GM18868 (cell line): Measurements from ENCODE around the gene EVX2.

ENCODE experiments used
- ATAC-seq: cut with Tn5 transposase; IDR thresholded peaks from one replicate; pipeline ENCODE4 v1.9.1; 2021; ENCODE audit warnings: mild to moderate bottlenecking, moderate library complexity; ENCODE audit not compliant: unreplicated experiment

Gene EVX2

GRCh38 chr2:176109192-176109901, 25.6 kb upstream of the EVX2 start:
- no peak for ATAC-seq

GRCh38 chr2:176107731-176108181, 24.0 kb upstream of the EVX2 start:
- no peak for ATAC-seq

DNA sequence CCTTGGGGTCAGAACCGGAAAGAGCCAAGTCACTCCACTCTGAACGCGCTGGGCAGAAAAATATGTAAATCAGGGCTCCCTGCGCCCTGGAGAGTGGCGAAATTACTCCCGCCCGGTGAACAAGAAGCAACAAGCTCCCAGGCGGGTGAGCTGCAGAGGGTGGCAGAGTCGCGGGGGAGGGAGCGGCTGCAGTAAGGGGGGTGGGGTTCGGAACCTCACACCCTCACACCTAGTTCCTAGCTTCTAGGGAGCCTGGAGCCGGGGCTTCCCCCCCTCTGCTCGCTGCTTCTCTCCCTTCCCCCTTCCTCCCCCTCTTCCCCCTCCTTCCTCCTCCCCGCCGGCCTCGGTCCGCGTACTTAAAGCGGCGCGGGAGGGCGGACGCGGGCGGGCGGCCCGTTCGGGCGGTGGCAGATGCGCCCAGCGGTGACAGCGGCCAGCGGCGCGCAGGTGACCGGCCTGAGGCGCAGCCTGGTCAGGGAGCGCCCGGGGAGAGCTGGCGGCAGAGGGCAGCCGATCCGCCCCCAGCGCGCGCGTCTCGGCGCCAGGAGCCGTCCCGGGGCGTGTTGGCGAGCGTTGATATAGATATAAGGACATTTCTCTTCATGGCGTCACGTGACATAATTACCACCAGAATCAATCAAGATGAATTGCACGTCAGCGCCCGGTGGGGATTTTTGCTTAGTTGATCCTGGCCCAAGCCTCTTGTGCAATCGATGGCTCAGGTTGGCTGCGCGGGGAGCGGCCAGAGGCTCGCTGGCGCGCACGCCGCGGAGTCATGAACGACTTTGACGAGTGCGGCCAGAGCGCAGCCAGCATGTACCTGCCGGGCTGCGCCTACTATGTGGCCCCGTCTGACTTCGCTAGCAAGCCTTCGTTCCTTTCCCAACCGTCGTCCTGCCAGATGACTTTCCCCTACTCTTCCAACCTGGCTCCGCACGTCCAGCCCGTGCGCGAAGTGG, 23.1 kb upstream of the EVX2 start, which contains the start of gene HOXD11:
Gene HOXD11, plus strand, starts transcription at position 700 of the 959 bp plus-strand sequence. Its CDS starts 76 bp downstream, at position 776.
- no peak for ATAC-seq

- no peak for ATAC-seq
Measured at GRCh38 chr2:176105730-176106580, 22.2 kb upstream of the EVX2 start.

- no peak for ATAC-seq
Measured at GRCh38 chr2:176105078-176105729, 21.4 kb upstream of the EVX2 start.

DNA sequence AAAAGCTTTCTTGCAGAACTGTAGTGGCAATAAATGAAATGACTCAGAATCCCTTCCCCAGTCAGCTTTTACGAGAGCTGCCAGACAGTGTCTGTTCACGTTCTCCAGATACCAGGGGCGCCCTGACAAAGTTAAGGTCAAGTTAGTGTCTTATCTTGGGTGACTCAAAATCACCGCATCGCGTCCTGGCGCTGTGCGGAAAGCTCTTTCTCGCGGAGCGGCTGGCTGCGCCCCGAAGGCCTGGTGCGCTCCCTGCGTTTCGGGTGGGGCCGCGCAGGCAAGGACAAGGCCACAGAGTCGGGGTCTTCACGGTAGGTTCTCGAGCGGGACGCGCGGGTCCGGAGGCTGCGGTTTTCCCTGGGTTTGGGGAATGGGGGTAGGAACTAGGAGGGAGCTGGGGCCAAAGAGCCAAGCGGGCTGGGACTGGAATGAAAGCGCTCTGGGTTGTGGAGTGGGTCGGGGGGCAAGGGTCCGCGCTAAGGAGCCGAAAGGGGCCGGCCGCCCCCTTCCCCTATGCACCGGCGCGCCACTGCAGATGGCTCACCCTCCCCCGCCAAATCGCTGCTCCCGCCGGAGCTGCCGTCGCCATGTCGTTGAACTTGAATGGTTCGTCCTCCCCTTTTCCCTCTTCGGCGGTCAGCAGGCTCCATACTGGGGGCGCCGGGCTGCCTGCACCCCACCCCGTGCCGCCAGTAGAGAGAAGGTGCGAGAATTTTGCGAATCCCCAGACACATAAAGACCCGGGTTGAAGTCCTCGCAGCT, 20.7 kb upstream of the EVX2 start:
- no peak for ATAC-seq

DNA sequence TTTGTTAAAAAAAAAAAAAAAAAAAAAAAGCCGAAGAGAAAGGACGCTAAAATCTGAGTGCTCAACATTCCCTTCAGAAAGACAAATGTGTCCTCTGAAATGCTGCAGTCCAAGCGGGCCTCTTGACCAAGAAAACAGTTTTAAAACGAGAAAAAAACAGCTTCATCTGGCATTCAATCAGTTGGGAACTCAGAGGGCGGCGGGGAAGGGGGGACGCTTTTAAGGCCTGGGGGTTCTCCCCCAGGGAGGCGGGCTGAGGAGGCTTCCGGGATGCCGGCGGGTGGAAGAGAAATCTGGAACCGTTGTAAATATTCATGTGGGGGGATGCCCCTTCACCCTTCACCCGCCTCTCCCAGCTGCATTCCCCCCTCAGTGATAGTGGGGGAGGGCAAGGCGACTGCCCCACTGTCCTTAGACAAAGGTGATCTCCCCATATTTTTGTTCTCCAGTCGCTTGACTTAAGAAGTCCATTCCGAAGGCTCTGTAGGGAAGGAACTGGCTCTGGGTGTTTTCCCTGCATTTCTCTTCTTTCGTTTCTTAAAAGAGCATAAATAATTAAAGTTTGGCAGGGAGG, 20.1 kb upstream of the EVX2 start:
- ATAC-seq, result no peak

DNA sequence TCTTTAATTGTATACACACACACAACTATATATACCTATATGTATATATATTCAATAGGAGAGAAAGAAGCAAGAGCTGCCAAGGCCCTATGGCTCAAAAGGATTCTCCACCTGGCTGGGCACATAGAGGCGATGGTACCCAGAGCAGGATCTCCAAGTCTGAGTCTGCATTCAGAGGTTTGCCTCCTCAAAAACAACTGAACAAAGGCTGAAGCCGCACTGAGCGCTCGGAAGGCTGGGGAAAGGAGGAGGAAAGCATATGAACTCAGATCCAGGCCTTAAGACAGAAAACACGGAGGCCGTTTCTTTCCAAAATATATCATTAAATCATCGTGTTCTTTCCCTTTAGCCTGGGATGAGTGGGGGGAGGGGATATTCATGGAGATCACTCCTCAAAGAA, 19.4 kb upstream of the EVX2 start:
- ATAC-seq, result no peak

DNA sequence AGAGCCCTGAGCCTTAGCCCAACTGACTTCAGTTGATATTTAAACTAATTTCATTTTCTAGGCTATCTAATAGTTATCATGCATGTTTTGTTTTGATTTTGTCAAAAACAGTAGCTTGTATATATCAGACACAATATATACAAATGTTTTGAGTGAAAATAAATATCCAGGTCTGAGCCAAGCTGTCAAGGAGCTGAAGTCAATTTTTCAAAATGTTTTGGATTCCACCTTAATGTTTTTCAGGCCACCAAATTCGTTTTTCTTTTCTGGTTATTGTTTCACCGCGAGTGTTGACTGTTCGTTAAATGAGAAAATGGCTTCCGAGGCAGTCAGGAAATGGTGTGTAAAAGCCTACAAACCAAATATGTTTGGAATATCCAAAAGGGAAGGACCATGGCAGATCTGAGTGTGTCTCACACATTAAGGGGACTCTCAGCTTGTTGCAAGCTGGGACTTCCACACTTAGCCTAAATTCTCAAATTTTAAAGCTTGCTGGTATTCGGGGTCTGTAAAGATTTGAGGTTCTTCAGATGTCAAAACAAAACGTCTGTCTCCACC, 18.6 kb upstream of the EVX2 start:
- no peak for ATAC-seq

- ATAC-seq, result no peak
Measured at GRCh38 chr2:176101842-176102241, 18.1 kb upstream of the EVX2 start.

- ATAC-seq, result no peak
Measured at GRCh38 chr2:176101216-176101830, 17.6 kb upstream of the EVX2 start.

DNA sequence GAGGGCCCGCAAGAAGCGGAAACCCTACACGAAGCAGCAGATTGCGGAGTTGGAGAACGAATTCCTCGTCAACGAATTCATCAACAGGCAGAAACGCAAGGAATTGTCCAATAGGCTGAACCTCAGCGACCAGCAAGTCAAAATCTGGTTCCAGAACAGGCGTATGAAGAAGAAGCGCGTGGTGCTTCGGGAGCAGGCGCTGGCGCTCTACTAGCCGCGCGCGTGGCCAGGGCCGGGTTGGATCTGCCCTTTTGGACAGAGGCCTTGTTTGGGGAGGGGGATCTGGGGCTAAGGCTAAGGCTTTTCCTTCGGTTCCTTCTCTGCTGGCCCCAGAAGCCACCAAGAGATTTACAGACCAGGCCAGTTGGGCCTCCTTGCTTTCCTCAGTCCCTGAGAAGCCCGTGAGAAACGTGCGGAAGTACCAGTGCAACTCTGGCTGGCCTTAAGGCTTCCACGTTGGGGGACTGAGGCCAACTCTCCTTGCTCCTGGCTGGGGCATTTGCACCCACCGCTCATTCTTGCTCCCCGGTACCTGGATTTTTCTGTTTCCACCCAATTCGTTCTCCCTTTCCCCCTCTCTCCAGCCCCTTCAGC, 16.9 kb upstream of the EVX2 start:
- ATAC-seq, result no peak

- ATAC-seq, result no peak
Measured at GRCh38 chr2:176099728-176100546, 16.2 kb upstream of the EVX2 start, which contains the start of gene HOXD12. HOXD12 (plus strand) TSS chr2:176099795; CDS start chr2:176099802, 7 bp downstream.

GRCh38 chr2:176099159-176099727, 15.5 kb upstream of the EVX2 start:
- ATAC-seq, result no peak

DNA sequence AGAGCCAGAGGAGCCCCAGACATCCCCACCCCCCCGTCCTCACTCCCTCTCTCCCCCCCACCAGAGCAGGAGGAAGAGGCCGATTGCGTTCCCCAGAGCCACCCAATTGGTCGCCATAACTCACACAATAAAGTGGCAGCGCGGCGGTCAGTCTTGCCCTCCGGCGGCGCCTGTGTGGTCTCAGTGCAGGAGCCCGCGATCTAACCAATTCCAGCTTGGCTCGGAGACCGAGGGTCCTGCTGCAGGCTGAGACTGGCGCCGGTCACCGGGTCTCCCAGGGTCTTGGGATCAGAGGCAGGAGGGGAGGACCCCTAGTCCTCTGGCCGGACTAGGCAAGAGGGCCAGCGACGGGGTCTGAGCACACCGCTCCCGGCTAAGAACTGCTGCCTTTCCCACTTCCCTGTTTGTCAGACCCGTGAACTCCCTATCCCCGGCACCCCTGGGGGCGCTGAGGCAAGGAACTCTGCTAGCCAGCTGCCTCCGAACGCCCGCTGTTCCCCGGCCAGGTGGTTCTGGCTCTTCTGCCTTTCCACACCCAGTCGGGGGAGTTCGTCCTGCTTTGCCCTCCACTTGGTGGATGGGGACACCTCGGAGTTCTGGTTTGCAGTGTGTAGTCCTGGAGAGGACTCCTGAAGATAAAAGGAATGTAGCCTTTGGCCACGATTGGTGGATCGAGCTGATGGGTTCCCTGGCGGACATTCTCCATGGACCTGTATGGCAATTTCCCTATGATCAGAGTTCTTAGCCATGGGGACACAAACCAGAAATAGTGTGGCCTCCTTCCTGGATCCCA, 14.8 kb upstream of the EVX2 start:
- ATAC-seq, result no peak

GRCh38 chr2:176097820-176098365, 14.1 kb upstream of the EVX2 start:
- no peak for ATAC-seq
